SW480 (cell line): ENCODE results near the gene STH.

Source experiments
- DNase-seq: peaks from one replicate; pipeline ENCODE4 v3.0.0-alpha.2; 2016; ENCODE audit warnings: low spot score

The STH gene

GRCh38 chr17:46047856-46048255, 48.8 kb downstream of the STH start:
- no peak for DNase-seq
